ENCODE results near the gene MED29. TPM values are rescaled to one million over a fixed set of nuclear protein-coding genes. Genes with fewer than 3 reads are reported as not detected.
A peak's percentile ranks its signal among the peaks of the same experiment; 100 is the strongest.

The MED29 gene
- total RNA-seq, 1 donor from 2014 or later: 60.8 TPM

- H3K27me3 ChIP-seq: no peaks in the 10 kb centered on the region
- peaks cover 81 to 95% of the 10 kb centered on the region in 2 donors for H3K36me3 ChIP-seq
- DNase-seq (ENCODE audit: low spot score in 2 of 2): no peak
- no peak overlapping the region for H3K4me3 ChIP-seq
- intact Hi-C loops (cut with DNase I): no loop called here
- no peak for TF ChIP-seq CTCF (IDR thresholded peaks at IDR 0.05)
- peaks cover 0 to 8% of the 10 kb centered on the region in 2 donors for H3K4me1 ChIP-seq
- no peak overlapping the region for H3K27ac ChIP-seq
- H3K9me3 ChIP-seq: no peaks in the 10 kb centered on the region
Measured at GRCh38 chr19:39384839-39385568, 6.2 kb upstream of the MED29 start.

GRCh38 chr19:39385629-39386411, 5.4 kb upstream of the MED29 start:
- intact Hi-C loops (cut with DNase I): no loop called here
- H3K27ac ChIP-seq: no peak overlapping the region
- H3K36me3 ChIP-seq: peaks cover 73 to 87% of the 10 kb centered on the region in 2 donors
- no peak for TF ChIP-seq CTCF (IDR thresholded peaks at IDR 0.05)
- no peak overlapping the region for H3K4me3 ChIP-seq
- no peaks in the 10 kb centered on the region for H3K9me3 ChIP-seq
- H3K4me1 ChIP-seq: peaks cover 0 to 12% of the 10 kb centered on the region in 2 donors
- H3K27me3 ChIP-seq: no peaks in the 10 kb centered on the region
- DNase-seq (ENCODE audit: low spot score in 2 of 2): no peak

- TF ChIP-seq CTCF (IDR thresholded peaks at IDR 0.05): no peak
- H3K36me3 ChIP-seq: peaks cover 65 to 80% of the 10 kb centered on the region in 2 donors
- peaks cover 0 to 13% of the 10 kb centered on the region in 2 donors for H3K4me1 ChIP-seq
- intact Hi-C loops (cut with DNase I): no loop called here
- H3K27me3 ChIP-seq: no peaks in the 10 kb centered on the region
- DNase-seq (ENCODE audit: low spot score in 2 of 2): no peak
- H3K9me3 ChIP-seq: no peaks in the 10 kb centered on the region
- H3K4me3 ChIP-seq: no peak overlapping the region
- no peak overlapping the region for H3K27ac ChIP-seq
Measured at GRCh38 chr19:39386557-39386956, 4.6 kb upstream of the MED29 start.

GRCh38 chr19:39388657-39389056, 2.5 kb upstream of the MED29 start:
- Histone ChIP-seq H3K4me1 (peaks cover 8 to 21% of the 10 kb centered on the region in 2 donors), H3K4me3 (no peak overlapping the region), H3K36me3 (peaks cover 49 to 63% of the 10 kb centered on the region in 2 donors), H3K27me3 (no peaks in the 10 kb centered on the region), H3K27ac (peak overlapping the region in 1 of 2 donors; percentile 100), H3K9me3 (no peaks in the 10 kb centered on the region)
- no peak for TF ChIP-seq CTCF (IDR thresholded peaks at IDR 0.05)
- DNase-seq (ENCODE audit: low spot score in 2 of 2): no peak
- intact Hi-C loops (cut with DNase I): no loop called here

GRCh38 chr19:39389631-39390414, 1.4 kb upstream of the MED29 start:
- Histone ChIP-seq H3K4me3 (peak overlapping the region; percentile 78 to 93), H3K4me1 (peaks cover 8 to 21% of the 10 kb centered on the region in 2 donors), H3K36me3 (peaks cover 55 to 58% of the 10 kb centered on the region in 2 donors), H3K27ac (peak overlapping the region; percentile 98 to 100), H3K27me3 (no peaks in the 10 kb centered on the region), H3K9me3 (no peaks in the 10 kb centered on the region)
- DNase-seq (ENCODE audit: low spot score in 2 of 2): no peak
- intact Hi-C loops (cut with DNase I): loop anchor here (2.0 kb wide), 4 partner anchors 23 to 143 kb away; partner anchors contain the start of genes EID2B, PLEKHG2, SAMD4B and TIMM50
- no peak for TF ChIP-seq CTCF (IDR thresholded peaks at IDR 0.05)
